ACC112 (cell line): Measurements from ENCODE around the gene AKAP8L.
A peak's percentile ranks its signal among the peaks of the same experiment; 100 is the strongest.

ENCODE experiments used
- H2AFZ ChIP-seq: fragments of 200-600 bp; sonication (generic); one replicate; pipeline ENCODE4 v1.6.0; 2017; ENCODE audit warnings: antibody characterized with exemption, low read length; ENCODE audit not compliant: unreplicated experiment
- H3K27ac ChIP-seq: fragments of 200-600 bp; sonication (generic); 2 replicates; pipeline ENCODE4 v1.5.1; 2014; ENCODE audit warnings: low read depth, mild to moderate bottlenecking, antibody characterized with exemption, low read length, moderate library complexity
- H3K27me3 ChIP-seq: fragments of 200-600 bp; sonication (generic); 2 replicates; pipeline ENCODE4 v1.6.1; 2014; ENCODE audit warnings: mild to moderate bottlenecking, antibody characterized with exemption, low read length, moderate library complexity, mixed read lengths; ENCODE audit not compliant: insufficient read depth
- H3K36me3 ChIP-seq: fragments of 200-600 bp; sonication (generic); 2 replicates; pipeline ENCODE4 v1.6.1; 2016; ENCODE audit warnings: mild to moderate bottlenecking, antibody characterized with exemption, low read length, moderate library complexity, mixed read lengths; ENCODE audit not compliant: insufficient read depth
- H3K4me1 ChIP-seq: fragments of 200-600 bp; sonication (generic); one replicate; pipeline ENCODE4 v1.6.1; 2016; ENCODE audit warnings: low read length, mixed read lengths; ENCODE audit not compliant: insufficient read depth, unreplicated experiment, control insufficient read depth
- H3K4me3 ChIP-seq: fragments of 200-600 bp; sonication (generic); 2 replicates; pipeline ENCODE4 v1.5.1; 2014; ENCODE audit warnings: mild to moderate bottlenecking, low read depth, low read length
- H3K79me2 ChIP-seq: fragments of 200-600 bp; sonication (generic); one replicate; pipeline ENCODE4 v1.6.0; 2016; ENCODE audit warnings: low read length; ENCODE audit not compliant: control insufficient read depth, unreplicated experiment, insufficient read depth

AKAP8L gene

DNA sequence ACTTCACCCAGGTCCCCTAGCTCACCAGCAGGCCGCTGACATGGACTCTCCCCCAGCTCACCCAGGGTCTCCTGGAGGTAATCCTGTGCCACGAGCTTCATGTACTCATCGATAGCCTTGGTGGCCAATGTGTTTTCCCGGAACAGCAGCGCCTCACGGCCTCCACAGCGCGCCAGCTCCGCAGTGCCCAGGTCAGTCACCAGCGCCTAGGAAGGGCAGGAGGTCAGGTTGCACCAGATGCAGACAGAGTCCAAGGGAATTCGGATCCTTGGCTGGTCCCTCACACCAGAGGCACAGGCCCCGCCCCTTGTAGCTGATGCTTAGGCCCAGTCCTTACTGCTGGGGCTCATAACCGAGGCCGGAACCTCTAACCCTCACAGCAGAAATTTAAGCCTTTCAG lies 37.7 kb upstream of the AKAP8L start:
- H3K27ac ChIP-seq, result no peak overlapping the region

DNA sequence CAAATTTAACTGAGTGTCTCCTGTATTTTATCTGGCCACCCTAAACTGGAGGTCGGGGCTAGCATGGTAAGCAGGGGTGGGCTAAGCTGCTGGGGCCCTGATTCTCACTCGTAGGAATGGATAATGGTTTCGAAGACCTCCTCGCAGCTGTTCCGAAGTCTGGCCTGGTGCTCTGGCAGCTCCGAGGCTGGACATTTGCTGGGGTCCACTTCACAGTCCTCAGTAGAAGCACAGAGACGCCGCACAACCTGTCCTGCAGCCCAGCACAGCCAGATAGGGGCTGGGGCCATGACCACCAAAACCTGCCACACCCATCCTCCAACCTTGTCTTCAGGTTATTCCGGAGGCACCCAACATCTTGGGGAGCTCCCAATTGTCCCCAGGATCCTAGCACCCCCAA lies 37.2 kb upstream of the AKAP8L start:
- Histone ChIP-seq H3K4me1 (no peaks in the 10 kb centered on the region), H3K79me2 (no peaks in the 10 kb centered on the region), H3K36me3 (no peaks in the 10 kb centered on the region), H3K27me3 (peaks cover 22% of the 10 kb centered on the region), H2AFZ (no peak overlapping the region), H3K27ac (no peak overlapping the region), H3K4me3 (no peak overlapping the region)

More for the DNA sequence above, 37.7 kb upstream of the AKAP8L start:
- no peaks in the 10 kb centered on the region for H3K4me1 ChIP-seq
- no peaks in the 10 kb centered on the region for H3K36me3 ChIP-seq
- no peaks in the 10 kb centered on the region for H3K79me2 ChIP-seq
- H2AFZ ChIP-seq, result no peak overlapping the region
- no peak overlapping the region for H3K4me3 ChIP-seq
- peaks cover 22% of the 10 kb centered on the region for H3K27me3 ChIP-seq

DNA sequence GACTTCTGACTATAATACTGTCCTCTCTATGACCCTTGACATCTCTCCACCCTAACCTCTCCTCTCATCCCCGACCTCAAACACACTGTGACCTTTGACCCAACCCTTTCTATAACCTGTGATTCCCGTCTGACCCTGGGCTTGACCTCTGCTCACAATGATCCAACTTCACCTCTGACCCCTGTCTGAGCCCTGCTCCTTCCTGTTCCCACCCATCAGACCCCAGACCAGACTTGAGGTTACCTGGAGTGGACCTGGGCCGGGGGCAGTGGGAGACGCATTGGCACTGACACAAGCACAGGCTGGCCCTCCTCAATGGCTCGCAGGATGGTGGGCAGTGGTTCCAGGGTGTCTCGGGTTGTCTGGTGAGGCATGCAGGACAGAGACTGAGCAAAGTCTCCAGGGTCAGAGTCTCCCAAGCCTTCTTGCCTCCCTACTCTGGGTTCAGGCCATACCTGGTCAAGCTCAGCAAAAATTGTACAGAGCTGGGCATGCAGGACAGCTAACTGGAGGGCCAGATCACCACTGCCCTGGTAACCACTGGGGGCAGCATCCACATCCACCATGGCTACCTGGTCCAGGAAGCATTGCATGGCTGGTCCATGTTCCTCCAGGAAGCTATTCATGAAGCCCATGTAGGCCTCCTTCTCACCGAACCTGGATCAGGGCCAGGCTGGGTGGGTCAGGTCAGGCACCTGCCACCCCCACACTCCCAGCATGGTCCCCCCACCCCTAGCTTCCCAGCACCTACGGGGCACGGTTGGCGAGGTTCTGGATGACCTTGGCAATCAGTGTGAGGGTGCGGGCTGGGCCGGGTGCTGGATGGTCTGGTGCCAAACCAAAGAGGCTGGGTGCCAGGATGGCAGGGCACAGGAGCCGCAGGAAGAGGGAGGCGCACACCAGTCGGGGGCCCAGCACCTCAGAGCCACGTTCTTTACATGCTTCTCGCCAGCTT lies 35.4 kb upstream of the AKAP8L start:
- Histone ChIP-seq H2AFZ (no peak overlapping the region), H3K36me3 (no peaks in the 10 kb centered on the region), H3K27me3 (peaks cover 22% of the 10 kb centered on the region), H3K4me1 (no peaks in the 10 kb centered on the region), H3K27ac (no peak overlapping the region), H3K79me2 (no peaks in the 10 kb centered on the region), H3K4me3 (no peak overlapping the region)

DNA sequence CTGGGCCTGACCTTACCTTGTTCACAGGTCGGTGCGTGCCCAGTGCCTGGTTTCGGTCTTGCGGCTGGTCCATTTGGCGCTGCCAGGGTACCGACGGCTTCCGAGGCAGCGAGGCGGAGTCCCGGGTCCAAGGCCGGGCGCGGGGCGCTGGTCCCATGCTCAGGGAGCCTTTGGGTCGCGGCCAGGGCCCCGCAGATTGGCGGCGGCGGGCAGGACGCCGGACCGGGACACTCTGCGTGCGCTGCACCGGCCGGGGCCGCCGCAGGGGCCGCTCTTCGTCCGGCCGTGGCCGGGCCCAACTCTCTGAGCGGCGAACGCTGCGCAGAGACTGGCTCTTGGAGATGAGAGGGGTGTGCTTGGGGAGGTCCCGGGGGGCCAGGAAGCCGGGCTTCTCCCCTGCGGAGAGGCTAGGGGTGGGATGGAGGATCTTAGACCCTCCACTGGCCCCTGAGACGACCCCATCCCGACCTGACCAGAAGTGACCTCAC lies 34.3 kb upstream of the AKAP8L start:
- Histone ChIP-seq H3K36me3 (no peaks in the 10 kb centered on the region), H3K4me1 (no peaks in the 10 kb centered on the region), H3K27ac (no peak overlapping the region), H3K27me3 (peaks cover 19% of the 10 kb centered on the region), H3K79me2 (no peaks in the 10 kb centered on the region), H2AFZ (peak overlapping the region; percentile 60), H3K4me3 (peak overlapping the region; percentile 74)

DNA sequence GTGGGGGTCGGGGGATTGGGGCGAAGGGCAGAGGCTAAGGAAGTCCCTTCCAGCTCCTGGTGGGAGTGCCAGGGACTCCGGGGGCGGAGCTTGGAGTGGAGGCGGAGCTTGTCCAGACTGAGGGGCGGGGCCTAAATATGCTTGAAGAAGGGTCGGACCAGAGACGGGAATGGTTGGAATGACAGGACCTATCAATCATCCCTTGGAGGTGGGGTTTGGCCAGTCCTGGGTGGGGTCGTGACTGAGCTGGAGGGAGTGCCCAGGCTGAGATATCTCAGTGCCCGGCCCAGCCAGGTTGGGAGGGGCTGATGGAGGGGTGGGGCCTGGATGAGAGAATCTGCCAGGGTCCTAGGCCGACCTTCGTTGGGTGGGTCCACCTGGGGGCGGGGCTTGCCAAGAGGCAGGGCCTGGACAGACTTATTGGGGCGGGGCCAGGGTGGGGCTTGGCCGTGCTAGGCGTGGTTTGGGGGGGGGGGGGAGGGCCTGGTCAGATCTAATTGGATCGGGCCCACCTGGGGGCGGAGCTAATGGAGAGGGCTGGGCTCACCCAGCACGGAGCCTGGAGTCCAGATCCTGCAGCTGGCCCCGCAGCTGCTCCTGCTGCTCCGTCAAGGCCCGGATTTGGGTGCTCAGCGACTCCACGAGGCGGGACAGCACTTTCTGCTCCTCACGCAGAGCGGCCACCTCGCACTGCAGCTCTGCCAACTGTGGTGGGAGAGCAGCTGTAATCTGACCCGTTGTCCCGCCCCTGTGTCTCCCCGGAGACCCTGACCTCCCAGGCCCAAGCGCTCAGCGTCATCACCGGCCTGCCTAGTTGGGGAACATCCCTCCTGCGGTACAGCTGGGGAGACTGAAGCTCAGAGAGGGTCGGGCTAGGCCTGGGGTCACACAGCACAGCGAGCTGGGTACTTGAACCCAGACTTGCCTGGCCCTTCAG lies 33.6 kb upstream of the AKAP8L start:
- Histone ChIP-seq H3K27me3 (peaks cover 13% of the 10 kb centered on the region), H2AFZ (peak overlapping the region; percentile 60), H3K4me3 (peak overlapping the region; percentile 74), H3K79me2 (no peaks in the 10 kb centered on the region), H3K27ac (no peak overlapping the region), H3K4me1 (no peaks in the 10 kb centered on the region), H3K36me3 (no peaks in the 10 kb centered on the region)

DNA sequence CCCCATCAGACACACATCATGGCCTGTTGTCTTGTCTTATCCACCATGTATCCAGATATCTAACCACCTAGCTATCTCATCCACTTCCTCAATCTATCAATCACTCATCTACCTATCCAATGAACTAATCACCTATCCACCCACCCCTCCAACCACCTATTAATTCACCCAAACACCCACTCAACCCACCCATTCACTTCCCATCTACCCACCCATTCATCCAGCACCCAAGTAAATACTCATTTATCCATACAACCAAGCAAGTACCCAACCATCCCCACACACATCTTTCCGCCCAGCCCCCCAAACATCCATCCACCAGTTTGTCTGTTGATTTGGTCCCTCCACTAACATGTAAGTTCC lies 31.7 kb upstream of the AKAP8L start:
- no peaks in the 10 kb centered on the region for H3K79me2 ChIP-seq
- H3K4me1 ChIP-seq, result no peaks in the 10 kb centered on the region
- no peak overlapping the region for H3K4me3 ChIP-seq
- H3K36me3 ChIP-seq, result no peaks in the 10 kb centered on the region
- H2AFZ ChIP-seq, result peak overlapping the region; percentile 50
- no peak overlapping the region for H3K27ac ChIP-seq
- H3K27me3 ChIP-seq, result no peaks in the 10 kb centered on the region

DNA sequence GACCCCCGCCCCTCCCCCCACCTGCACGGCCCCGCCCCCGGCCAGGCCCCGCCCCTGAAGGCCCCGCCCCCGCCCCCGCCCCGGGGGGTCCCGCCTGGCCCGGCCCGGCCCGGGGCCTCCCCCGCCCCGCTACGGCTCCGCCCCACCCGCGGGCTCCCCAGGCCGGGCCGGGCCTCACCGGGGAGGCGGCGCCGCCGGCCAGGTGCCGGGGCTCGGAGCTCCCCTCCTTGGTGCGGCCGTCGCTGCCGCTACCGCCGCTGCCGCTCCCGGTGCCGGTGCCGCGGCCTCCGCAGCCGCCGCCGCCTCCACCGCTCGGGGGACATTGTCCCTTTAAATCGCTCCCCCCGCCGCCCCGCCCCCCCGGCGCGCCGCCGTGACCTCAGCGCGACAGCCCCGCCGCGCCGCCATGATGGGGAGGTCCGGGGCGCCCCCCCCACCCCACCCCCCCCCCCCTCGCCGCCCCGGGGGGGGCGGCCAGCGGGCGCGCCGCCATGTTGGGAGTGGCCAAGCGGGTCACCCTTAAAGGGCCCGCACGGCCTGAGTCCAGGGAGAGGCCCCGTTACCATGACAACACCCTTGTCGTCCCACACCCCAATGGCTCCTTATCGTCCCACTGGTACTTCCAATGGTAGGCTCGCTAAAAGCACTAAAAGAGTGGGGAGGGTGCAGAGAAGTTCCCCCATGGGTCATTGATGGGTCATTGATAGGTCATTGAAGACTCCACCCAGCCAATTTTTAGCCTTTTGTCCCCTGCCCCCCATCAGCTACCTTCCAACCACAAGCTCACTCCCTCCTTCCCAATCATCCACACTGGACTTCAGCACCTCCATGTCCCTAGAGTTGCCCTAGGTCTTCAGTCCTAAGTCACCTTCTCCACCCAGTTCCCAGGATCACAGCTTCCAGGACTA lies 31.1 kb upstream of the AKAP8L start, which contains the start of gene WIZ:
TSS of gene WIZ (minus strand) at position 337 of the 908 bp plus-strand sequence. CDS start 1,649 bp downstream, outside the sequence.
- Histone ChIP-seq H2AFZ (peak within 1 kb of the TSS; percentile 50), H3K27me3 (no peaks in the 10 kb centered on the region), H3K4me3 (peak within 1 kb of the TSS; percentile 73), H3K79me2 (no peaks in the 10 kb centered on the region), H3K4me1 (no peaks in the 10 kb centered on the region), H3K36me3 (no peaks in the 10 kb centered on the region), H3K27ac (no peak within 1 kb of the TSS)

DNA sequence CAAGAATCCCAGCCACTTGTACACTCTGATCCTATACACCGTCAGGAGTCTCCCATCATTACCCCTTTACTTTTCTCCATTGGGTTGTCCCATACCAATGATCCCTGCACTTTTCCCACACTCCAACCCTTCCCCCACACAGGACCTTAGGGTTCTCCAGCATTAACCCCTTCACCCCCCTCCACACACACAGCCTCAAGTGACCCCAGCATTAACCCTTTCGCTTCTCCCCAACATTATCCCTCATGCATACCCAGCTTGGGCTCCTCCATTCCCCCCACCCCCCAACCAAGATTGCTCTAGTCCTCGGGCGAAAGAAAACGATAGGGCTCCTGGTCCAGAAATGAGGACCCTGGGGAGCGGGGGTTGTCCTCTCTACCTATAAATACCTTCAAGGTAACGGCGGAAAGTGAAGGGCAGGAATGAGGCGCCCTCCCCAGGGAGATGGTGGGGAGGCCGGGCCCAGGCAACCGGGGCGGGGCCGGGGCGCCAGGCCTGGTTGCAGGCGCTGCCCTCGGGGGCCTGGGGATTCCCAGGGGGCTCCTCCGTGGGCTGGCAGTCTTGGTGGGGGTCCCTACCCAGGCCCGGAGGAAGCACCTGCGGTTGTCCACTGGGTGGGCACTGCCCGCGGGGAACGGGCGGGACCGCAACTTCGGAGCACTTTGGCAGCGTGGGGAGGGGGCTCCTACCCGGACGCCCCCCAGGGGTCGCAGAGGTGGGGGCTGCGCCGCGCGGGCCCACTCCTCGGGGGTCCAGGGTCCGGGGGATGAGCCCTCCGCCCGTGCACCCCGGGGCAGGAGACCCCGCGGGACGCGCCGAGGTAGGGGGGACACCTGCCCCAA lies 30.2 kb upstream of the AKAP8L start:
- no peak overlapping the region for H3K27ac ChIP-seq

DNA sequence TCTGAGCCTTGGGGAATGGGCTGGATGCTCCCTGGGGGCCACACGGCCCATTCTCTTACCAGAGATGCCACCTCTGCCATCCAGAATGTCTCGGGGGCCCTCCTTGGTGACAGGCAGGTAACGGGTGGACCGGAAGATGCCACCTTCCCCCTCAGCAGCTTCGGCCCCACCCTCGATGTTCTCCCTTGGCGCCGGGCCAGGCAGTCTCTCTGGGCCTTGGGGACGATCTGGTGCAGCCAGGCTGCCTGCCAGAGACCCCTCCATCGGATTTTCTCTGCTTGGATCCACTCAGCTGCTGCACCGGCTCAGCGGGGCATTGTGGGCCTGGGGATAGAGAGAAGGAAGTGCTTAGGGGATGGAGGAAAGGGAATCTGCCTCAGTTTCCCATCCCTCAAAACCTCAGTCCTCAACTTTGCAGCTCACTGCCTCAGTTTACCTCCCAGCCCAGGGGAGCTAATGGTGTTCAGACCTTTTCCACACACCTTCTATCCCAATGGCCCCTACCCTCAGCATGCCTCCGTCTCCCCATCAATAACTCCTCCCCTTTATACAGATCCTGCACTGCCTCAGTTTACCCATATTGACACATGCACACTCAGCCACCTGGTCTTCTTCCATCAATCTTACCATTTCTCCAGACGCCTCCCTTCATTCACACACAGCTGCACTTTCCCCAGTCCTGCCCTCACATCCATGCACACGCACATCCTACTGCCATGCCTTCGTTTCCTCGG lies 29.4 kb upstream of the AKAP8L start:
- Histone ChIP-seq H3K4me3 (no peak overlapping the region), H3K4me1 (no peaks in the 10 kb centered on the region), H3K79me2 (no peaks in the 10 kb centered on the region), H3K36me3 (no peaks in the 10 kb centered on the region), H3K27ac (no peak overlapping the region), H2AFZ (no peak overlapping the region), H3K27me3 (no peaks in the 10 kb centered on the region)

More for the DNA sequence above, 30.2 kb upstream of the AKAP8L start:
- no peaks in the 10 kb centered on the region for H3K27me3 ChIP-seq
- H3K36me3 ChIP-seq, result no peaks in the 10 kb centered on the region
- no peaks in the 10 kb centered on the region for H3K79me2 ChIP-seq
- H3K4me3 ChIP-seq, result peak overlapping the region; percentile 73
- no peaks in the 10 kb centered on the region for H3K4me1 ChIP-seq
- H2AFZ ChIP-seq, result peak overlapping the region; percentile 50
